ENCODE measurements around the gene EDARADD.
"Not testable (repeated sequence)": the region's sequence is repeated elsewhere in the genome, so short reads cannot be mapped to it uniquely, and the experiment has no call there.

Gene EDARADD

DNA sequence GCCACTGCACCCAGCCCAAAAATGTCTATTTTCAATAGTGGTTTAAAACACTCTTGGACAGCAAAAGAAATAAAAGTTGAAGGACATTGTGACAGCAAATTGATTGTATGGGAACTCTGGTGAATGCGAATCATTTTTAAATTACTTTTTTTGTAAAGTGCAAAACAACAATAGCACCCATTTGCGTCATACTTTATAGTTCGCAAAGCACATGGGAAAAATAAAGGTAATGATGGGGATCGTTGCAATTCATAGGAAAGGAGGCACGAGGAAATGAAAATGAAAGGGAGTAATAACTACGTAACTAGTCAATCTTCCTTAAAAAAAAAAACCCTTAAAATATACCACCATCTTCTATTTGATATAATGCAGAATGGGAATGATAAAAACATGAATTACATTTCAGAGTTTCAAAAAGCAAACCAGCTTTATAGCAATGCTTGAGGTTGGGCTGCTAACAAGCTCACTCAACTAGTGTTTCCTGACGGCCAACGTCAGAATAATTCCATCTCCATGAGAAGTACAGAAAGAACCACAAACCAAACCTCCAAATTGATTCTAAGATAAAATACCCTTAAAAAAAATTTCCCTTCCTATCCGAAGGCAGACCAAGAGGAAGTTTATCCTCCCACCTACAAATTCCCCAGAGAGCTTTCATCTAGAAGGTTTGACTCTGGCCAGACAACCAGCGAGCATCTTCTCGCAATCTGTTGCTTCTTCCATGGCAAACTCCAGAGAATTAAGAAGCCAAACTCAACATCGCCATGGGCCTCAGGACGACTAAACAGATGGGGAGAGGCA lies at the start of gene EDARADD:
Gene EDARADD, plus strand, starts transcription at position 606 of the 801 bp plus-strand sequence. Its CDS starts 159 bp downstream, at position 765.
- DNase-seq, result no peak

DNA sequence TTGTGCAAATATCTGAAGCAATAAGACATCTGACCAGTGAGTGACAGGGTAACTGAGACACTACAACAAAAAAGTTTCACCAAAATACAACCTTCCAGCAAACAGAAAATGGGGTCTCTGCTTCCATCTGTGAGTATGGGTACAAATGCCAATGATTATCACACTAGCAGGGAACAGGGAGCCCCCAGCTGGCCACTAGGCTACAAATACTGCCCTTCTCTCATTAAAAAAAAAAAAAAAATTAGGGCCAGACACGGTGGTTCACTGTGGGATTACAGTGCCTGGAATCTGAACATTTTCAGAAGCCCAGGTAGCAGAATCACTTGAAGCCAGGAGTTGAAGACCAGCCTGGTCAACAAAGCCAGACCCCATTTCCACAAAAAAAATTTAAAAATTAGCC lies 48.4 kb upstream of the EDARADD start:
- DNase-seq, result no peak

DNA sequence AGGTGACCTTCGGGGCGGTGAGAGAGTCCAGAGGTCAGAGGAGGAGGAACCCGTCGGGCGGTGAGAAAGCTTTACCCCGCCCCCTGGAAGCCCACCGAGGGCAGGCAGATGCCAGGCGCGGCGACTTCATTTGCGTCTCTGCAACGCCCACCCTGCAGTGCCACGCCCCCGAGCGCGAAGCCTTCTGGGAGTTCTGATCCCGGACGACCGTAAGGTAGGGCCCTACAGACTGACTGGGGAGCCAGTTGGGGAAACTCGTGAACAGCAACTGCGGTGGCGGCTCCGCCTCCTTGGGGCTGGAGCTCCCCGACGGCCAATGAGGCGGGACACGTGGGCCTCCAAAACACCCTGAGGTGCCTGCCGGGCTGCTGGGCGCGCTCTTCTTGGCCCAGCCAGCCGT lies 46.0 kb upstream of the EDARADD start:
- DNase-seq, result no peak

DNA sequence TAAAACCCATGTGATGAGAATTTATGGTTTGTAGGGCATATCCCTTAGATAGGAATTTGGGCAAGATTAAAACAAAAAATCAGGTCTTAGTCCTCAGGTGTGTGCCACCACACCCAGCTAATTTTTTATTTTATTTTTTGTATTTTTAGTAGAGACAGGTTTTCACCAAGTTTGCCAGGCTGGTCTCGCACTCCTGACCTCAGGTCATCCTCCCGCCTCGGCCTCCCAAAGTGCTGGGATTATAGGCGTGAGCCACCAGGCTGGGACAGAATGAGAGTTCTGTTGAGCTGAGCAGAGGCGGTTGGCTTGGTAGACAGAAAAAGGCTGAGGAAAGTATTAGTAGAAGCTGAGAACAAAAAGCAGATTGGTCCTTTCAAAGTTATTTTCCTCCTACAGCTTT lies 43.8 kb upstream of the EDARADD start:
- no peak for DNase-seq

DNA sequence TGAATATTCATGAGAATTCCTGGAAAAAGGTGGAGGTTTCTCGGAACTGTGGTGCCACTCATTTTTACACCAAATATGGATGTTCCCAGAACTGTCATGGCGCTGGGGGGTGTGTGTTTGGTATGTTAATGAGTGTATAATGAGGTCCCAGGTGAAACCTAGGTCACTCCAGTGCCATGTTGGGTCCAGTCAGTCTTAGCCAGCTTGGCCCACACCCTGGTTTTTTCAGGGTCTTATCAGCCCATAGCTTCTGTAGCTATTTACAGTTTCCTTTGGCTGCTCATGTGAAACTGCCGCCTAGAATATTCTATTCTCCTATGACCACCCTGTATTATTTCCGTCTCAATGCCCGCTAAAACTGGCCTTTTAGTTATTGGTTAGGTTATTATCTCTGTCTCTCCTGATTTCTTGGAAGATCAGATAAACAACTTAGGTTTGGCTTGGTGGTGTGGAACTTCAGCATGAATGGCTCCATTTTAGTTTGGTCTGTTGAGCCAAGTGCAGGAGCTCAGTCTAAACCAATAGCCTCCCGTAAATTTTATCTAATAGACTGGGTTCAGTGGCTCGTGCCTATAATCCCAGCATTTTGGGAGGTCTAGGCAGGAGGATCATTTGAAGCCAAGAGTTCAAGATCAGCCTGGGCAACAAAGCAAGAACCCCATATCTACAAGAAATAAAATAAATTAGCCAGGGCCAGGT lies 42.1 kb upstream of the EDARADD start:
- no peak for DNase-seq

DNA sequence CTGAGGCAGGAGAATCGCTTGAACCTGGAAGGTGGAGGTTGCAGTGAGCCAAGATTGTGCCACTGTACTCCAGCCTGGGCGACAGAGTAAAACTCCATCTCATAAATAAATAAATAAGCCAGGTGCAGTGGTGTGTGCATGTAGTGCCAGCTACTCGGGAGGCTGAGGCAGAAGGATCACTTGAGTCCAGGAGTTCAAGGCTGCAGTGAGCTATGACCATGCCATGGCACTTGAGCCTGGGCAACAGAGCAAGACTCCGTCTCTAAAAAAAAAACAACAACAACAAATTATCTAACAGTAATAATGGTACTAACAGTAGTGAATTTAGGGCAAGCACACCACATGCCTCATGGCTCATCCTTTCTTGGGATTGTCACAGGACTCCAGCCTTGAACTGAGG lies 41.3 kb upstream of the EDARADD start:
- not testable (repeated sequence) for DNase-seq

DNA sequence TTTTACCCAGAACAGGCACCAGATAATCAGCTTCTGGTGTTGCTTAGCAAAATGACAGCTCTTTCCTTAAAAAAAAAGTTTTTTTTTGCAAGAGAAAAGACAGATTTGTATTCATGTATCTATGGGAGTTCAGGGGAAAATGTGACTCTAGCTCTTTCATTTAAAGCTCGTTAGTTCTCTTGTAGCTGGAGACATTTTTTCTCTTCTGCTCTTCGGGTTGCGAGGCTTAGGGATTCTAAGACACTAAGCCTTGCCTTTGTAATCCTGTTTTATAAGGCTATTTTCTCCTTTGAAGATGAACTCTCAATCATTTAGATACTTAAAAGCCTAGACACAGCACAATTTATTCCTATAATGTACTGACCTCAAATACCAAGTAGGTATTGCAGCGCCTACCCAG lies 40.3 kb upstream of the EDARADD start:
- DNase-seq, result no peak

DNA sequence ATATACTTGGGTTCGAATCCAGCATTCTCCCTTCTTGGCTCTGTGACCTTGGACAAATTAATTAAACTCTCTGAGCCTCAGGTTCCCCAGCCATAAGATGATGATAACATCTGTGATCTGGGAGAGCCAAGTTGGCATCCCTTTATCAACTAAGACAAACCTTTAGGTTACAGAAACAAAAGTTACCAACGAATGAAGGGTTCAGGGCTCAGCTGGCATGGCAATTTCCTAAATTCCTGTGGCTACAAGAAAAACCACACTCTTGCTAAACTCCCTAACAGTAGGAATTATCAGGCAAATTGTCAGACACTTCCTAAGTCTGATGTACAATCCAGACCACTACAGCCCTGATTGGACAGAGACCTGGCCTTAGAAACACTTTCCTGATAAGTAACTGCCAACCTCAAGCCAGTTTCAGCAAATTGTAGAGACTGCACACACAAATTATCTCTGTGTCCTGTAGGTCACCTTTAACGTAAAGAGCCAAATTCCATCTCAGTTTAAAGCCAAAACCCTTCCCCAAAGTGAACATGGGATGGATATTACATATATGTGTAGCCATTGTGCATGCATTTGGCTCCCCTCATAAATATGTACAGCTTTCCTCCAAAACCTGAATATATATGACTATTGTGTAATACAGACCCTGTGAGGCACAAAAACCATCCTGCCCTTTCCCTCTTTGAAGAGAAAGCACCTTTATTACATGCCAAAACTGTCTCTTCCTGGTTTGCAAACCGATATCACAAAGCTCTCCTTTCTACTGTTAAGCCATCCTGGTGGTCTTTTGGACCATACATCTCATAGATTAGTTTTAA lies 39.5 kb upstream of the EDARADD start:
- no peak for DNase-seq

DNA sequence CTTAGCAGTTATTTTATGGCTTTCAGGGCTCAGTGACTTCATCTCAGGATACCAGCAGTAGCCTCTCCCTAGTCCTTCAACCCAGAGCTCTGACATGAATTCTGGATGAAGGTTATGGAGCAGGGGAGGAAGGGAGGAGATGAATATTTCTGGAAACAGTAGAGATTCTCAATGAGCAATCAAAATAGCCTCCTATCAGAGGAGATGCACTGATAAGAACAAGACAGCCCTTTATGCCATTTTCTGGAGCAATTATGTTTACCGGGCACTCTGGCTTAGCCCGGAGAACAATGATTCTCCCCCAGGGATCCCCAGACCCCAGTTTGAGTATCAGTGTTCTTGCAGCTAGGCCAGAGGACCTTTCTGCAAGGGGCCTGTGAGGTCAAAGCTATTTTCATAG lies 37.9 kb upstream of the EDARADD start:
- DNase-seq, result no peak

DNA sequence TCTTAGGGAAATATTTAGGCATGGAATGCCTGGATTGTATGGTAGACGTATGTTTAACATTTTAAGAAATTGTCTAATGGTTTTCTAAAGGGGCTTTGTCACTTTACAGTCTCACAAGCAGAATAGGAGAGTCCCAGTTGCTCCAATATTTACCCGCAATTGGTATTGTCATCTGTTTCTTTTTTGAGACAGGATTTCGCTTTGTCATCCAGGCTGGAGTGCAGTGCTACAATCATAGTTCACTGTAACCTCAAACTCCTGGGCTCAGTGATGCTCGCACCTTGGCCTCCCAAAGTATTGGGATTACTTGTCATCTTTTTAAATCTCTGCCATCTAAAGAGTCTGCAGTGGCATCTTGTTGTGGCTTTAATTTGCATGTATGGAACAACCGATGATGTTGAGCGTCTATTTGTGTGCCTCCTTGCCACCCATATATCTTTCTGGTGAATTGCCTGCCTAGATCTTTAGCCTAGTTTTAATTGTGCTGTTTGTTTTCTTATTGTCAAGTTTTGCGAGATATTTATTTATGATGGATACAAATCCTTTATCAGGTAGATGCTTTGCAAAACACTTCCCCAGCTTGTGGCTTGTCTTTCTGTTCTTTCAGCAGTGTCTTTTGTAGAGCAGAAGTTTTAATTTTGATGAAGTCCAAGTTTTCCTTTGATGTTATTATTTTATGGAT lies 32.0 kb upstream of the EDARADD start:
- peak in 1 of 2 experiments; percentile 34 for DNase-seq

DNA sequence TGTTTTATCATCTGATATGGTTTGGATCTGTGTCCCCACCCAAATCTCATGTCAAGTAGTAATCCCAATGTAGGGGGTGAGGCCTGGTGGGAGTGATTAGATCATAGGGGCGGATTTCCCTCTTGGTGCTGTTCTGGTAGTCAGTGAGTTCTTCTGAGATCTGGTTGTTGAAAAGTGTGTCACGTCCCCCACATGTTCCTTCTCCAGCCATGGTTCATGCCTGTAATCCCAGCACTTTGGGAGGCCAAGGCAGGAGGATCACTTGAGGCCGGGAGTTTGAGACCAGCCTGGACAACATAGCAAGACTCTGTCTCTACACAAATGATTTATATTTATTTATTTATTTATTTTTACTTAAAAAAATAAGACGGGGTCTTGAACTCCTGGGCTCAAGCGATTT lies 30.8 kb upstream of the EDARADD start:
- DNase-seq, result no peak

DNA sequence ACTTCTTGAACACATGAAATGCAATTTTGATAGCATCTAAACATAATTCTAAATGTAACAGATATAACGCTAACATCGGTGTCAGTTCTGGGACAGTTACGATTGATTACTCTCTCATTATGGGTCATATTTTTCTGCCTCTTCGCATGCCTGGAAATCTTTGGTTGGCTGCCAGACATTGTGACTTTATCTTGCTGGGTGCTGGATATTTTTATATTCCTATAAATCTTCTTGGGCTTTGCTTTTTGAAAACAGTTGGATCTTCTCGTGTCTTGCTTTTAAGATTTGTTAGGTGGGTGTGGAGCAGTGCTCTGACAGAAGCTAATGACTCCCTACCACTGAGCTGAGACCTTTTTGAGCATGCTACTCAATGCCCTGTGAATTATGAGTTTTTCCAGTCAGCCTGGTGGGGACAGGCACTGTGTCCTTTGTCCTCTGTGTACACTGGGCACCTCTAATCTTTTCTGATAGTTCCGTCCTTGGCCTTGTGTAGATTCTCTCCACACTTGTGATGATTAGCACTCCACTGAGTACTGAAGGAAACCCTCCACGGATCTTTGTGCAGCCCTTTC lies 28.0 kb upstream of the EDARADD start:
- DNase-seq, result no peak

DNA sequence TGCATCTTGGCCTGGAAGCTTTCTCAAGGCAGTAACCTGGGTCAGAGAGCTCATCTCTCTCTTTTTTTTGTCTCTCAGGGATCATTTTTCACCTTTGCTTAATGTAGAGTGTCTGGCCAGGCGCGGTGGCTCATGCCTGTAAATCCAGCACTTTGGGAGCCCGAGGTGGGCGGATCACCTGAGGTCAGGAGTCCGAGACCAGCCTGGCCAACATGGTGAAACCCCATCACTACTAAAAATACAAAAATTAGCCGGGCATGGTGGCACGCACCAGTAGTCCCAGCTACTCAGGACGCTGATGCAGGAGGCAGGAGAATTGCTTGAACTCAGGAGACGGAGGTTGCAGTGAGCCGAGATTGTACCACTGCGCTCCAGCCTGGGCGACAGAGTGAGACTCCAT lies 27.4 kb upstream of the EDARADD start:
- not testable (repeated sequence) for DNase-seq

DNA sequence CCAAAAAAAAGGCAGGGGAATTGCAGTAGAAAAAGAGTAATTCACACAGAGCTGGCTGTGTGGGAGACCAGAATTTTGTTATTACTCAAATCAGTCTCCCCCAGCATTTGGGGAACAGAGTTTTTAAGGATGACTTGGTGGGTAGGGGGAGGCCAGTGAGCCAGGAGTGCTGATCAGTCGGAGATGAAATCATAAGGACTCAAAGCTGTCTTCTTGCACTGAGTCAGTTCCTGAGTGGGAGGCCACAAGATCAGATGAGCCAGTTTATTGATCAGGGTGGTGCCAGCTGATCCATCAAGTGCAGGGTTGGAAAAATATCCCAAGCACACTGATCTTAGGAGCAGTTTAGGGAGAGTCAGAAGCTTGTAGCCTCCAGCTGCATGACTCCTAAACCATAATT lies 23.7 kb upstream of the EDARADD start:
- no peak for DNase-seq

DNA sequence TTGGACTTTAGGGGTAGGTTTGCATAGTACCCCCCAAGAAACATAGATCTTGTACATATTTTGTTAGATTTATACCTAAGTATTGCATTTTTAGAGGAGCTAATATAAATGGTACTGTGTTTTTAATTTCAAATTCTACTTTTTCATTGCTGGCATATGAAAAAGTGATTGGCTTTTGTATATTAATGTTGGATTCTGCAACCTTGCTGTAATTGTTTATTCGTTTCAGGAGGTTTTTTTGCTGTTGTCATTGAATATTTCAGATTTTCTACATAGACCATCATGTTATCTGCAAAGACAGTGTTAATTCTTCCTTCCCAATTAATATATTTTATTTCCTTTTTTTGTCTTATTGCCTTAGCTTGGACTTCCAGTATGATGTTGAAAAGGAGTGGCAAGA lies 23.0 kb upstream of the EDARADD start:
- DNase-seq, result no peak

DNA sequence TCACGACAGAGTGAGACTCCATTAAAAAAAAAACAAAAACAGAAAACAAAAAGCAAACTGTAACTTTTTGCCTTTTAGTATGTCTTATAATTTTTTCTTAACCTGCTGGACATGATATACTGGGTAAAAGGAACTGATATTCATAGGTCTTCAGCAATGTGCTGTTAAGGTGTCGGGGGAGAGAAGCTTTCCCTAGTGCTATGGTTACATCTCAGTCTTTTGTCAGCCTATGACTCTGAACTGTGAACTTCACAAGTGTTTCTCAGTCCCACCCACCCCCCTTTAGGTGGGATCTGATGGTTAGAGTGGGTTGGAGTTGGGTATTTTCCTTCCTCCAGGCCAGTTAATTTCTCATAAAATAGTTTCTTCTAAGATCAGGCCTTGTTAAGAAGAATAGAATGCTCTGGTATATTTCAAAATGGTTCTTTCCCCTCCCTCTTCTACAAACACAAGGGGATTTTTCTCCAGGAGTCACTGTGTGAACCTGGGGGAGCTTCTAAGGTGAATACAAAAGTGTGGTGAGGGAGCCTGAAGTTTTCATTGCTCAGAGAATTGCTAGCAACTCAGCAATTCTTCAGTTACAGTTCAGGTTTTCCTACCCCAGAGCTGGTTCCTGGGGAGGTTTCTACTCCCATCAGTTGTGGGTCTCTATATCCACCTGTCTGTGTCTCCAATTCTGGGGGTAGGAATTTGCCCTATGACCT lies 16.1 kb upstream of the EDARADD start:
- DNase-seq, result no peak

DNA sequence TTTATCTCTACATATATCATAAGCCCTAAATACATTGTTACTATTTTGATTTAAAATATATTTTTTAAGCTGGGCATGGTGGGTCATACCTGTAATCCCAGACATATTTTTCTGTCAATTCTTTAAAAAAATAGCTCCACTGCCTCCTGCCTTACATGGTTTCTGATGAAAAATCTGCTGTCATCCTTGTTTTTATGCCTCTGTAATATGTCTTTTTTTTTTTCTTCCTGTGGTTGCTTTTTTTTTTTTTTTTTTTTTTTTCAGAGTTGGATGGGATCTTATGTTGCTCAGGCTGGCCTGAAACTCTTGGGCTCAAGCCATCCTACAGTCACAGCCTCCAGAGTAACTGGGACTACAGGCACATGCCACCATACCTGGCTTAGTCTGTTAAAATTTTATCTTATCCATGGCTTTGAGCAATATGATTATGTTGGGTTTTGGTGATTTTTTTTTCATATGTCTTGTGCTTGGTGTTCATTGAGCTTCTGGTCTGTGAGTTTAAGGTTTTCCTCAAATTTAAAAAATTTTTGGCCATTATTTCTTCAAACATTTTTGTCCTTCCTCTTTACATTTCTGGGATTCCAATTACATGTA lies 12.4 kb upstream of the EDARADD start:
- DNase-seq, result no peak

DNA sequence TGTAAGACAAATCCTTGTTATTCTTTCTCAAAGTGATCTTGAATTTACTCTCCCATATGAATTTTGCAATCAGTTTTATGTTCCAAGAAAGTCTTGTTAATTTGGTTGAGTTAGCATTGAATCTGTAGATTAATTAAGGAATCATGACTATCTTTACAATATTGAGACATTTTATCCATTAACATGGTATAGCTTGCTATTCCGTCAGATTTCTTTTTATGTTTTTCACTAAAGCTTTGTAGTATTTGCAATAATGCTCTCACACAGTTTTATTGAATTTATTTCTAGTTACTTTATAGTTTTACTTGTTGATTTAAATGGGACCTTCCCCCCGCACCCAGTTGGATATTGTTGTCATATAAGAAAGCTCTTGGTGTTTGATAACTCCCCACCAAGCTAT lies 5.8 kb upstream of the EDARADD start:
- DNase-seq, result no peak

DNA sequence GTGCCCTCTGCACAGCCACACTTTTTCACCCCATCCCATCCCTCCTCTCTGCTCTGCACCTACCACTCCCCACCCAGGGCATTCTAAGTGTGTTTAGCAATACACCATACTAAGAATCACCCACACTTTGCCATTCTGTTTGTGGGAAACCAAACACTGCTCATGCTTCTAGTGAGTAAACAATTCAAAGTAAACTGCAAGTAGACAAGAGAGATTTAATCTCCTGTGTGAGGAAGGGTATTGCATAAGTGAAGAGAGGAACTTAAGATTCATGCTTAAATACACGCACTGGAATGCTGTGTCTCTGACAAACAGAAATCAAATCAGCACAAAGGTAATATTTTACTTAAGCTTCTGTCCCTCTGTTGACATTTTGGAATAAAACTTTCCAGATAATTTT lies 4.8 kb upstream of the EDARADD start:
- no peak for DNase-seq

DNA sequence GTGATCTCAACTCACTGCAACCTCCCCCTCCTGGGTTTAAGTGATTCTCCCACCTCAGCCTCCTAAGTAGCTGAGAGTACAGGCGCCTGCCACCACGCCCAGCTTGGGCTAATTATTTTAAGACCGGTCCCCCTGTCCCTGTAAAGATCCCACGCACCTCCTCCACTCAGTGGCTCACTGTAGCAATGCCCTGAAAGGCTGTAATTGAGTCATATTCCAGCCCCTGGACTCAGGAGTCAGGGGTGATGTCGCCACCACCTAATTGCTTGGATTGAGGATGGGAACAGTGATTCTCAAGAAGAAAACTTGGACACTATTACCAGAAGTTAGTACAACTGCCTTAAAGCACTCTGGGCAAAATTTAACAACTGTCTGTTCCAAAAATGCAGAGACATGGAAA lies 3.1 kb upstream of the EDARADD start:
- DNase-seq, result no peak

DNA sequence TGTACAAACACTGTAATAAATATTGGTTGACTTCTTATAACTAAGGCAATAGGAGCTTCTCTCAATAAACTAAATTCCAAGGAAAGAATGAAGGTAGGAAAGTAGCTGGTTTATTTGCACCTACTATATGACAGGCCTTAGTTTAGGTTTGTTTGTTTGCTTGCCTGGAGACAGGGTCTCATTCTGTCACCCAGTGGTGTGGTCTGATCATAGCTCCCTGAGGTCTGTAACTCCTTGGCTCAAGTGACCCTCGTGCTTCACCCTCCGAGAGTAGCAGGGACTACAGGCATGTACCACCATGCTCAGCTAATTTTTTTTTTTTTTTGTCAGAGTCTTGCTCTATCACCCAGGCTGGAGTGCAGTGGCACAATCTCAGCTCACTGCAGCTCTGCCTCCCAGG lies 1.9 kb upstream of the EDARADD start:
- no peak for DNase-seq

DNA sequence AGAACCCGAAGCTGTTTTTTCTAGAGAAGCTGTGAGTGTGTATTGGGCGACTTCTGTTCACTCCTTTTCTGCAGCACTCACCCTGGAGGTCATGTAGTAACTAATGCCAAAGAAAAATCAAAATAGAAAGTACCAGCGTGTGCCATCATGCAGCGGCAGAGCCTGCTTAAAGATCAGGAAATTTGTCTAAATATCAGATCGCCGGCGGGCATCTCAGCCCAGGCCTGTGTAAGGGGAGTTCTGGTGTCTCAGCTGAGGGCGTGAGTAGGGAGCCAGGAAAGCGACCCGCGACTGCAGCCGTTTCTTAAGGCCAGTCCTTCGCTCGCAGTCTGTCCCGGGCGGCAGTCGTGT lies 768 bp downstream of the EDARADD start:
- DNase-seq, result peak in 1 of 2 experiments; percentile 14

All from NCI-H1930 (cell line).